Esophagus squamous epithelium (tissue), 5 donors: ENCODE measurements around the gene ZNF358. TPM values are rescaled to one million over a fixed set of nuclear protein-coding genes. Genes with fewer than 3 reads are reported as not detected.

Source experiments
- DNase-seq: peaks from one replicate; lab custom pipeline; 2025; lab: John Stamatoyannopoulos, UW
- H3K27ac ChIP-seq, 4 donors: fragments of 200-600 bp; sonication (generic); one replicate each; pipeline ENCODE4 v1.5.1; 2016 to 2019; ENCODE audit warnings: mild to moderate bottlenecking in 1 of 4
- H3K27me3 ChIP-seq, 4 donors: fragments of 200-600 bp; sonication (generic); 1 replicate in 3 of 4; 2 replicates in 1 of 4; pipeline versions ENCODE4 v1.5.1 to v1.6.0; 2017 to 2021; ENCODE audit warnings: antibody characterized with exemption in 1 of 4
- H3K36me3 ChIP-seq, 3 donors: fragments of 200-600 bp; sonication (generic); one replicate each; pipeline ENCODE4 v1.5.1; 2016 to 2019
- H3K4me1 ChIP-seq, 3 donors: fragments of 200-600 bp; sonication (generic); one replicate each; pipeline ENCODE4 v1.5.1; 2017 to 2019
- H3K4me3 ChIP-seq, 4 donors: fragments of 200-600 bp; sonication (generic); 1 replicate in 3 of 4; 2 replicates in 1 of 4; pipeline ENCODE4 v1.5.1; 2016 to 2019; ENCODE audit warnings: mild to moderate bottlenecking in 2 of 4, moderate library complexity in 1 of 4
- H3K9me3 ChIP-seq, 3 donors: fragments of 200-600 bp; sonication (generic); one replicate each; pipeline ENCODE4 v1.5.1; 2016 to 2019
- POLR2A ChIP-seq, 4 donors: fragments of 450-650 bp; IDR thresholded peaks; one replicate each; pipeline ENCODE4 v1.6.1; 2017; ENCODE audit warnings: antibody characterized with exemption in 4 of 4, mild to moderate bottlenecking in 4 of 4, moderate library complexity in 3 of 4
- WGBS, 2 donors: methylation state at CpG; one replicate each; pipeline ENCODE4 v1.1.5; 2018; 5-methylcytosine and 5-hydroxymethylcytosine counted together
- intact Hi-C: fragments of 100-400 bp; cut with DNase I; formaldehyde crosslinking; loops from one replicate; pipeline ENCODE4 v1.15.0; 2022
- total RNA-seq, 4 donors: library from RNA; depleted of rRNA; stranded (reverse); fragments of >200 nt; gene quantifications; one replicate each; pipeline ENCODE4 v1.1.0, GENCODE V29; 2016
- TF ChIP-seq, protein P1 (sequence below), 6 experiments: fragments of 450-650 bp in 4 of 6; fragments of 200-600 bp in 2 of 6; sonication (generic) in 2 of 6; IDR thresholded peaks; one replicate each; pipeline ENCODE4 v1.5.1; 2016 to 2019; ENCODE audit warnings: antibody characterized with exemption in 6 of 6, mild to moderate bottlenecking in 4 of 6, moderate library complexity in 4 of 6
- donor health status: DM: yes; HTN: yes; CAD: no.

Gene ZNF358
- total RNA-seq, 4 donors from 2014 or later, result 3.8 to 42.2 (median 19.5) TPM

DNA sequence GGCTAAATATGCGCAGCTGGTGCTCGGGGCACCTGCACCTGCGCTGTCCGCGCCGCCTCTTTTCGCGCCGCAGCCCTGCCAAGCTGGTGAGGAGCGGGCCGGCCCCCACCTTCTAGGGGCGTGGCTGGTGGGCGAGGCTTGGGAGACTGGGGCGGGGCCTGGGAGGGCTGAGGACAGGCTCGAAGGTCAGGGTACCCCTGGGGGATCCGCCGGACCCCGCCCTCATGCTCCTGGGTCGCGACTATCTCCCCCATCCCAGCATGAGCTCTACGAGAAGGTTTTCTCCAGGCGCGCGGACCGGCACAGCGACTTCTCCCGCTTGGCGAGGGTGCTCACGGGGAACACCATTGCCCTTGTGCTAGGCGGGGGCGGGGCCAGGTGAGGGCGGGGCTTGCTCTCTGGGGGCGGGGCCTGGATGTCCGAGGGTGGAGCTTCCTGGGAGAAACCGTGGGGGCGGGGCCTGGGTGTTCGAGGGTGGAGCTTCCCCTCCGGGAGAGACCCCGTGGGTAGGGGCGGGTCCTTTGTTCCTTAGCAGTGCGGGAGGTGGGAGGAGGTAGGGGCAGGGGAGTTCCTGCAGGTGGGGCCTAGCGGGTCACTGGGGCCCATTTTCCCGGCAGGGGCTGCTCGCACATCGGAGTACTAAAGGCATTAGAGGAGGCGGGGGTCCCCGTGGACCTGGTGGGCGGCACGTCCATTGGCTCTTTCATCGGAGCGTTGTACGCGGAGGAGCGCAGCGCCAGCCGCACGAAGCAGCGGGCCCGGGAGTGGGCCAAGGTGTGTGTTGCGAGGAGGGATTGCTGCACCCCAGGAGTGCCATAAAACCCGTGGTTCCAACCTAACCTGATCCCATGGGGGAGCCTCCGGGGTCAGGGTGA, 39.3 kb downstream of the ZNF358 start:
- intact Hi-C loops, result loop anchor here (10.0 kb wide), 1 partner anchor 190 kb away; no protein-coding TSS in a partner anchor
- H3K4me3 ChIP-seq, result no peak overlapping the region
- H3K4me1 ChIP-seq, result peaks cover 0 to 11% (median 0%) of the 10 kb centered on the region in 3 donors
- no peaks in the 10 kb centered on the region for H3K27me3 ChIP-seq
- H3K36me3 ChIP-seq, result peaks cover 29 to 94% (median 40%) of the 10 kb centered on the region in 3 donors
- DNase-seq, result no peak
- no peaks in the 10 kb centered on the region for H3K9me3 ChIP-seq
- TF ChIP-seq, protein P1, sequence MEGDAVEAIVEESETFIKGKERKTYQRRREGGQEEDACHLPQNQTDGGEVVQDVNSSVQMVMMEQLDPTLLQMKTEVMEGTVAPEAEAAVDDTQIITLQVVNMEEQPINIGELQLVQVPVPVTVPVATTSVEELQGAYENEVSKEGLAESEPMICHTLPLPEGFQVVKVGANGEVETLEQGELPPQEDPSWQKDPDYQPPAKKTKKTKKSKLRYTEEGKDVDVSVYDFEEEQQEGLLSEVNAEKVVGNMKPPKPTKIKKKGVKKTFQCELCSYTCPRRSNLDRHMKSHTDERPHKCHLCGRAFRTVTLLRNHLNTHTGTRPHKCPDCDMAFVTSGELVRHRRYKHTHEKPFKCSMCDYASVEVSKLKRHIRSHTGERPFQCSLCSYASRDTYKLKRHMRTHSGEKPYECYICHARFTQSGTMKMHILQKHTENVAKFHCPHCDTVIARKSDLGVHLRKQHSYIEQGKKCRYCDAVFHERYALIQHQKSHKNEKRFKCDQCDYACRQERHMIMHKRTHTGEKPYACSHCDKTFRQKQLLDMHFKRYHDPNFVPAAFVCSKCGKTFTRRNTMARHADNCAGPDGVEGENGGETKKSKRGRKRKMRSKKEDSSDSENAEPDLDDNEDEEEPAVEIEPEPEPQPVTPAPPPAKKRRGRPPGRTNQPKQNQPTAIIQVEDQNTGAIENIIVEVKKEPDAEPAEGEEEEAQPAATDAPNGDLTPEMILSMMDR (IDR thresholded peaks at IDR 0.05), result no peak
- TF ChIP-seq POLR2A (IDR thresholded peaks at IDR 0.05), result no peak
- 91 to 93% methylated on average over 6 to 15 of the region's 62 CpGs for WGBS, 2 donors
- no peak overlapping the region for H3K27ac ChIP-seq

DNA sequence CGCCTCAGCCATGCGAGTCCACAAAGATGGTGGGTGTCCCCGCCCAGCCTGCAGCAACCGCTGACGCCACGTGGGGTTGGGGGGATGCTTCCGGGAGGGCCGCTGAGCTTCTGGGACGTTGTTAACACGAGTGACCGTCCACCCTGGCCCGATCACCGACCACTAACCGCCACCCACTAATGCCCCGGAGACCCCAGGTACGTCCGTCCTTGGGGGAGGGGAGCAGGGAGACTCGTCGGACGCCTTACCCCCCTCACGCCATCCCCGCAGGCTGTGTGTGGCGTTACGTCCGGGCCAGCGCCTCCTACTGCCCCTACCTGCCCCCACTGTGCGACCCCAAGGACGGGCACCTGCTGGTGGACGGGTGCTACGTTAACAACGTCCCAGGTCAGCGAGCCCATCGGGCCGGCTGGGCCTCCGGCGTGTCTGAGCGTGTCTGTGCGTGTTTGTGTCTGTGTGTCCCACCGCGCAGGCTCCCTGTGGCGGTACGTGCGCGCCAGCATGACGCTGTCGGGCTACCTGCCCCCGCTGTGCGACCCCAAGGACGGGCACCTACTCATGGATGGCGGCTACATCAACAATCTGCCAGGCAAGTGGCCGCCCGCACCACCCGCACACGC, 40.9 kb downstream of the ZNF358 start:
- Histone ChIP-seq H3K4me1 (no peaks in the 10 kb centered on the region), H3K36me3 (peaks cover 39 to 96% (median 40%) of the 10 kb centered on the region in 3 donors), H3K9me3 (no peaks in the 10 kb centered on the region), H3K4me3 (no peak overlapping the region), H3K27ac (no peak overlapping the region), H3K27me3 (no peaks in the 10 kb centered on the region)
- TF ChIP-seq POLR2A (IDR thresholded peaks at IDR 0.05), result no peak
- TF ChIP-seq, protein P1 (IDR thresholded peaks at IDR 0.05), result no peak
- WGBS, 2 donors, result 90 to 100% methylated on average over 5 to 6 of the region's 54 CpGs
- intact Hi-C loops, result loop anchor here (10.0 kb wide), 1 partner anchor 192 kb away; no protein-coding TSS in a partner anchor
- DNase-seq, result no peak

DNA sequence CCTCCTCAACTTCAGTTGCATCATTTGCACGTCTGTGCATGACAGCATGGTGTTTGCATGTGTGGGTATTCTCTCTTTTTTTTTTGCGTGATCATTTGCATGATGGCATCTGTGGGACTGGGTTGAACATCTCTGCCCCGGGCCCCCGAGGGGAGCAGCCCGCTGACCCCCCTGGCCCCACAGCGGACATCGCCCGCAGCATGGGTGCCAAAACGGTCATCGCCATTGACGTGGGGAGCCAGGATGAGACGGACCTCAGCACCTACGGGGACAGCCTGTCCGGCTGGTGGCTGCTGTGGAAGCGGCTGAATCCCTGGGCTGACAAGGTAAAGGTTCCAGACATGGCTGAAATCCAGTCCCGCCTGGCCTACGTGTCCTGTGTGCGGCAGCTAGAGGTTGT, 42.8 kb downstream of the ZNF358 start:
- H3K36me3 ChIP-seq, result peaks cover 39 to 83% (median 40%) of the 10 kb centered on the region in 3 donors
- no peak overlapping the region for H3K4me3 ChIP-seq
- H3K27me3 ChIP-seq, result no peaks in the 10 kb centered on the region
- intact Hi-C loops, result loop anchor here (10.0 kb wide), 1 partner anchor 194 kb away; no protein-coding TSS in a partner anchor
- no peaks in the 10 kb centered on the region for H3K9me3 ChIP-seq
- WGBS, 2 donors, result 88 to 100% methylated on average over 5 of the region's 18 CpGs
- TF ChIP-seq, protein P1 (IDR thresholded peaks at IDR 0.05), result no peak
- no peak for TF ChIP-seq POLR2A (IDR thresholded peaks at IDR 0.05)
- no peaks in the 10 kb centered on the region for H3K4me1 ChIP-seq
- no peak overlapping the region for H3K27ac ChIP-seq
- DNase-seq, result no peak

DNA sequence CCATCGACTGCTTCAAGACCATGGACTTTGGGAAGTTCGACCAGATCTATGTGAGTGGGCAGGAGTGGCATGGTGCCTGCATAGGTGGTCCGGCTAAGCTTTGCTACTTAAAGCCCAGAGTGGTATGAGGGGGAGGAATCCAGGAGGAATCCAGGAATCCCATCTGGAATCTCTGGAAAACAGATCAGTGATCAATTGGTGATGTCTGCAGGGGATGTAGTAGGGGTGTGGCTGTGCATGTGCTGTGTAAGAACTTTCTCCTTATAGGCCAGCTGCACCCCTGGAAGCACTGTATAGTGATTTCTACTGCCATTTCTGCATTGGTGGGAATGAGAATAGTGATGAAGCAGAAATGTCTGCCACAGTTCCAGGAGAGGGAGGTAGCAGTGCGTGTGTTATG, 43.2 kb downstream of the ZNF358 start:
- no peak for DNase-seq
- H3K4me3 ChIP-seq, result no peak overlapping the region
- no peaks in the 10 kb centered on the region for H3K27me3 ChIP-seq
- H3K9me3 ChIP-seq, result no peaks in the 10 kb centered on the region
- no peaks in the 10 kb centered on the region for H3K4me1 ChIP-seq
- TF ChIP-seq, protein P1 (IDR thresholded peaks at IDR 0.05), result no peak
- no peak for TF ChIP-seq POLR2A (IDR thresholded peaks at IDR 0.05)
- intact Hi-C loops, result loop anchor here (10.0 kb wide), 1 partner anchor 194 kb away; no protein-coding TSS in a partner anchor
- 50 to 83% methylated on average over 1 to 2 of the region's 4 CpGs for WGBS, 2 donors
- peaks cover 35 to 79% (median 39%) of the 10 kb centered on the region in 3 donors for H3K36me3 ChIP-seq
- no peak overlapping the region for H3K27ac ChIP-seq

DNA sequence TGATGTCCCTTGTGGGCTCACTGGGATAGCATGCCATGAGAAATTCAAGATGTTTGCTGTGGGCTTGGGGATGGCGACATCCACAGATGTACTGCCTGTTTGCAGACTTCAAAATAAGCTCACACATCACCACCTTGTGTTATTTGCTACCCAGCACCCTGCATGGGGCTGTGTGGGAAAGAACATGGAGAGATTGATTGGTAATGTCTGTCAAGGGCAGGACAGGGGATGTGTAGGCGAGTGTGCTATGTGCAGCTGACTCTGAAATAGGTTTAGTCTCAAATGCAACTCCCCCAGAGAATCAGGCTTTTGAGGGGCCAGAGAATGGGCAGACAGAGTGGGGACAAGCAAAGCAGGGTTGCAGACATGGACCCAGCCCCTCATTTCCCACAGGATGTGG, 44.4 kb downstream of the ZNF358 start:
- Histone ChIP-seq H3K27me3 (no peaks in the 10 kb centered on the region), H3K9me3 (no peaks in the 10 kb centered on the region), H3K4me1 (no peaks in the 10 kb centered on the region), H3K4me3 (no peak overlapping the region), H3K36me3 (peaks cover 25 to 67% (median 29%) of the 10 kb centered on the region in 3 donors), H3K27ac (no peak overlapping the region)
- TF ChIP-seq, protein P1 (IDR thresholded peaks at IDR 0.05), result no peak
- TF ChIP-seq POLR2A (IDR thresholded peaks at IDR 0.05), result no peak
- DNase-seq, result no peak
- intact Hi-C loops, result no loop called here
- WGBS, 2 donors, result 85 to 90% methylated on average over 2 of the region's 2 CpGs
